IgD-negative memory B cell (primary cell): ENCODE data around the gene BRI3. TPM values are rescaled to one million over a fixed set of nuclear protein-coding genes. Genes with fewer than 3 reads are reported as not detected.
A peak's percentile ranks its signal among the peaks of the same experiment; 100 is the strongest.

Experiments
- H3K27ac Mint-ChIP-seq, 3 donors: one replicate each; pipeline ENCODE4 v1.8.0; 2020 to 2022; ENCODE audit warnings: mild to moderate bottlenecking in 3 of 3, mixed read lengths in 3 of 3, moderate library complexity in 1 of 3
- H3K27me3 Mint-ChIP-seq: one replicate; pipeline ENCODE4 v1.8.0; 2021; ENCODE audit warnings: mixed read lengths
- H3K36me3 Mint-ChIP-seq: one replicate; pipeline ENCODE4 v1.8.0; 2020; ENCODE audit warnings: mild to moderate bottlenecking, mixed read lengths
- H3K4me1 Mint-ChIP-seq, 3 donors: one replicate each; pipeline ENCODE4 v1.8.0; 2020 to 2022; ENCODE audit warnings: mixed read lengths in 3 of 3, mild to moderate bottlenecking in 1 of 3
- H3K4me3 Mint-ChIP-seq, 4 donors: one replicate each; pipeline ENCODE4 v1.8.0; 2020 to 2022; ENCODE audit warnings: mild to moderate bottlenecking in 4 of 4, mixed read lengths in 4 of 4, moderate library complexity in 3 of 4
- H3K9me3 Mint-ChIP-seq, 3 donors: one replicate each; pipeline ENCODE4 v1.8.0; 2020 to 2021; ENCODE audit warnings: mixed read lengths in 3 of 3, mild to moderate bottlenecking in 1 of 3
- polyA plus RNA-seq: library from polyadenylated mRNA; unstranded; fragments of 300-500 nt; fragmentation: Illumina TruSeq; gene quantifications from one replicate; pipeline ENCODE4 v1.2.3, GENCODE V29; 2021

Gene BRI3, protein sequence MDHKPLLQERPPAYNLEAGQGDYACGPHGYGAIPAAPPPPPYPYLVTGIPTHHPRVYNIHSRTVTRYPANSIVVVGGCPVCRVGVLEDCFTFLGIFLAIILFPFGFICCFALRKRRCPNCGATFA
- 16.6 TPM for polyA plus RNA-seq

DNA sequence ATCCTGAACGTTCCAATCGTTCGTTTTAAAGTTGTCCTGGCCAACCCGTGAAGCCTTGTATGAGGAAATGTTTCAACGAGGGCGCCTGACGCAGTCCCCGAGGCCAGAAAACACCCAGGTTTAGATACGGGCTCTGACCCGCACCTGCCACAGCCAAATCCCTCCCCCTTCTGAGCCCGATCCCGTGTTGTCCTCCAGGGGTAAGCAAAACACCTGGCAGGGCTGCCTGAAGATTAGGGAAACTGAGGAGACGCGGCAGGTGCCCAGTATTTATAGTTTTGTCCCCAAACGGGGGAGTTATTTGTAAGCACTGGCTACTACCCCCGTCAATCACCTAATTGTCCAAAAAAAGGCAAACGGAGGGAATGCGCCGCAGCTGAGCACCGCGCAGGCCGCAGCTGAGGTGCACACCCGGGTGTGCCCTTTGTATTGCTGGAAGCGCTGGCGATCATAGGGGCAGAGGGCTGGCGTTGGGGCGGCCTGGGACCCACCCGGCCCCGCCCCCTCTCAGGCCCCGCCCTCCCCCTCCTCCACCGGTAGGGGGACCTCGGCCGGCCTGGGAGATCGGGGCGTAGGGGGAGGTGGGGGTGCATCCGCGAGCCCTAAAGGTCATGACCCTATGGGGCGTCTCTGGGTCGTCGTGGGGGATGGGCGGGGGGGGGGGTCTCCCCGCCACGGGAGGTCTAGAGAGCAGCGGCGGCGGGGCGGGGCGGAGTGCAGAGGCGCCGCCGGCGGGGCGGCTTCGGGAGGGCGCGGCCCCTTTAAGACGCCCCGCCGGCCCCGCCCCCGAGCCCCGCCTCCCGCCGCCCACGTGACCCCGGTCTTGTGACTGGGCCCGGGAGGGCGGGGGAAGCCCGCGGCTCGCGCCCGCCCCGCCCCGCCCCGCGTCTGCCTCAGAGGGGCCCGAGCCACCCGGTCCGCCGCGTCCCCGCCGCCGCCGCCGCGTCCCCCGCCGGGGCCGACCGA is at the start of gene BRI3:
BRI3 (plus strand) TSS at position 896 of the 966 bp plus-strand sequence. CDS start 110 bp downstream, outside the sequence.
- peak within 1 kb of the TSS; percentile 86 to 96 (median 95) for H3K4me3 Mint-ChIP-seq

DNA sequence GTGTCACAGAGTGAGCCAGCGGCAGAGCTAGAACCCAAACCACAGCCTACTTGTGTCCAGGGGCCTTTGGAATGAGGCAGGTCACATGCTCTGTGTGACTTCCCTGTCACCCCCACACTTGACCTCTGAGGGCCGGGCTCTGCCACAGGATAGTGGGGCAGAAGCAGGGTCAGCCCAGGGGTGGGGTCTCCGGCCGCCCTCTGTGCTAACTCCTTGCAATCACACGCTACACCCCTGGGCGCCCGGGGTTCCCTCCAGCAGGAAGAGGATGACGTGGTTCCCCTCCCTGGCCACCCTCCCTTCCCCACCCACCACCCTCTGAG is 49.3 kb upstream of the BRI3 start:
- peaks cover 10% of the 10 kb centered on the region for H3K36me3 Mint-ChIP-seq
- H3K27ac Mint-ChIP-seq: no peak overlapping the region
- no peaks in the 10 kb centered on the region for H3K27me3 Mint-ChIP-seq
- H3K4me3 Mint-ChIP-seq: no peak overlapping the region
- no peaks in the 10 kb centered on the region for H3K9me3 Mint-ChIP-seq
- H3K4me1 Mint-ChIP-seq: no peaks in the 10 kb centered on the region

More for the DNA sequence above, at the start of gene BRI3:
- Mint-ChIP-seq H3K27ac (peak within 1 kb of the TSS; percentile 94 to 96 (median 95)), H3K9me3 (no peaks in the 10 kb centered on the region), H3K4me1 (peaks cover 10 to 17% (median 11%) of the 10 kb centered on the region in 3 donors), H3K36me3 (no peaks in the 10 kb centered on the region), H3K27me3 (no peaks in the 10 kb centered on the region)

DNA sequence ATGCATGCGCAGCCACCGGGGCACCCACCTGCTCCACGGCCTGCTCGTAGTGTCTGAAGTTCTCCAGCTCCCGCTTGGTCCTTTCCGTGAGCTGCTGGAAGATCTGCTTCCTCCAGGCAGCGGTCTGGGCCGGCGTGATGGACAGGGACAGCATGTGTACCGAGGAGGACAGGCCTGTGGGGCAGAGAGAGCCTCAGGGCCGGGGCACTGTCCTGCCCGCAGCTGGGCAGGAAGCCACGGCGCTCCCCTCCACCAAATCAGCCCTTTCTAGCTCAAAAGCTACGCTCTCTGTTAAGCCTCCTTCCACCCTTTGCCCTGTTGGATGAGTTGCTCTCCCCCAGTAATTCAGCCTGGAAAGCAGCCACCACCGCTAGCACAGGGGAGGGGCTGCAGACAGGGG is 48.7 kb upstream of the BRI3 start:
- Mint-ChIP-seq H3K4me3 (no peak overlapping the region), H3K9me3 (no peaks in the 10 kb centered on the region), H3K4me1 (no peaks in the 10 kb centered on the region), H3K36me3 (peaks cover 13% of the 10 kb centered on the region), H3K27ac (peak overlapping the region in 1 of 3 donors; percentile 71), H3K27me3 (no peaks in the 10 kb centered on the region)

DNA sequence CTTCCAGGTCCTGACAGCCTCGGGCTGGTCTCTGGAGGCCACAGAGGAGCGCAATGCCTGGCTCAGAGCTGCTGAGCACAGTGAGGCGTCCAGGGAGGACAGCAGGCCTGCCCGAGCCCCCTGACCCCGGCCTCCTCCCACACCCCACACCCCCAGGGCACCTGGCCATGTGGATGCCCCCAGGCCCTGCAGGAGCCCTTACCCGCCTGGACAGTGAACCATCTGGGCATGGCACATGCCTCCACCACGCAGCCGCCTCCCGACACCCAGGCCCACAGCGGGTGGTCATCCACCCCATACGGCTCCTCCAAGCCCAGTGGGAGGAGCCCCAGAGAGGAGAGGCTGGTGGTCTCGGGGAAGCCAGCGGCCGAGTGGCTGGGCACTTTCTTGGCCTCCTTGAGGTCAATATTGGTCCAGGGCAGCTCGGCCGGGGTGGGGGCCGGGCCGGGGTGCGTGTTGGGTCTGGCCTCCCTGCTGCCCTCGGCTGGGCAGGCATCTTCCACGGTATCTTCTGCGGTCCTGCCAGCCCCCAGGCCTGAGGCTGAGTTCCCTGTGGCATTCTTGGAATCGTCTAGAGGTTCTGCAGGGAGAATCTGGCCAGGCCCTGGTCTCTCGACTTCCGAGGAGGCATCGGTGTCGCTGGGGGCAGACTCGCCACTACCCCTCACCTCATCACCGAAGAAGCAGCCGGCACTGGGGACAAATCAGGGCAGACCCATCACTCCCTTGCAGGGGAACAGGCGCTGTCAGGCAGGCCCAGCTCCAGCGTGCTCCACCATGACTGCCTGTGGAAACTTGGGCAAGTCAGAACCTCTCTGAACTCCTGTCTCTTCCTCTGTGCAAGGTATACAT is 48.0 kb upstream of the BRI3 start:
- Mint-ChIP-seq H3K27ac (peak overlapping the region in 1 of 3 donors; percentile 71), H3K36me3 (peaks cover 11% of the 10 kb centered on the region), H3K9me3 (no peaks in the 10 kb centered on the region), H3K4me3 (no peak overlapping the region), H3K27me3 (no peaks in the 10 kb centered on the region), H3K4me1 (no peaks in the 10 kb centered on the region)

DNA sequence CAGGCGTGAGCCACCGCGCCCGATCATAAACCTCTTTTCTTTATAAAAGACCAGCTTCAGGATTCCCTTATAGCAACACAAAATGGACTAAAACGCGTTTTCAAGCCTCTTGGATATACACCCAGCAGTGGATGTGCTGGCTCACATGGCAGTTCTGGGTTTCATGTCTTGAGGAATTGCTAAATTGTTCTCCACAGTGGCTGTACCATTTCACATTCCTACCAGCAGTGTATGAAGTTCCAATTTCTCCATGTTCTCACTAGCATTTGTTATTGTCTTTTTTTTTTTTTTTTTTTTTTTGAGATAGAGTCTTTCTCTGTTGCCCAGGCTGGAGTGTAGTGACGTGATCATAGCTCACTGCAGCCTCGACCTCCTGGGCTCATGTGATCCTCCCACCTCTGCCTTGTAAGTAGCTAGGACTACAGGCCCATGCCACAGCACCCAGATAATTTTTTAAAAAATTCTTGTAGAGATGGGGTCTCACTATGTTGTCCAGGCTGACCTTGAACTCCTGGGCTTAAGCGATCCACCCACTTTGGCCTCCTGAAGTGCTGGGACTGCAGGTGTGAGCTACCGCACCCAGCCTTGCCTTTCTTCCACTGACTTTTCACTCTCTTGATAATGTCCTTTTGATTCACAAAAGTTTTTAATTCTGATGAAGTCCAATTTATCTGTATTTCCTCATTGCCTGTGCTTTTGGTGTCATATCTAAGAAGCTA is 46.9 kb upstream of the BRI3 start:
- H3K27ac Mint-ChIP-seq: no peak overlapping the region

DNA sequence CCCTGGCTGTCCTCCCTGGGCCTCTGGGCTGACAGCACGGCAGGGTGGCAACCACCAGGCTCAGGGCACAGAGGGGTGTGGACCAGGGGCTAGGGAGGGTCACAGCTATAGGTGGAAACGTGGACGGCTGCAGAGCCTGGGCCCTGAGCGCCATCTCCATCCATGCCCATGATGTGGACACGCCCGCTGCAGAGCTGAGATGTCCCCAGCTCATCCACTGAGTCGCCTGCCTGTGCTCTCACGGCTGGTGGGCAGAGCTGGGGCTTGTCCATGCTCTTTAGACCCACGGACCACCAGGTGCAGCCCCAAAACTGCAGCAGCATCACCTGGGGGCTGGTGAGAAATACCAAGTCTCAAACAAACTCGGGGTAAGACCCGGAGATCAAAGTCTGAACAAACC is 45.6 kb upstream of the BRI3 start:
- Mint-ChIP-seq H3K27me3 (no peaks in the 10 kb centered on the region), H3K27ac (no peak overlapping the region), H3K4me3 (no peak overlapping the region), H3K36me3 (peaks cover 12% of the 10 kb centered on the region), H3K9me3 (no peaks in the 10 kb centered on the region), H3K4me1 (no peaks in the 10 kb centered on the region)

More for the DNA sequence above, 46.9 kb upstream of the BRI3 start:
- Mint-ChIP-seq H3K36me3 (peaks cover 15% of the 10 kb centered on the region), H3K4me3 (no peak overlapping the region), H3K4me1 (no peaks in the 10 kb centered on the region), H3K9me3 (no peaks in the 10 kb centered on the region), H3K27me3 (no peaks in the 10 kb centered on the region)

DNA sequence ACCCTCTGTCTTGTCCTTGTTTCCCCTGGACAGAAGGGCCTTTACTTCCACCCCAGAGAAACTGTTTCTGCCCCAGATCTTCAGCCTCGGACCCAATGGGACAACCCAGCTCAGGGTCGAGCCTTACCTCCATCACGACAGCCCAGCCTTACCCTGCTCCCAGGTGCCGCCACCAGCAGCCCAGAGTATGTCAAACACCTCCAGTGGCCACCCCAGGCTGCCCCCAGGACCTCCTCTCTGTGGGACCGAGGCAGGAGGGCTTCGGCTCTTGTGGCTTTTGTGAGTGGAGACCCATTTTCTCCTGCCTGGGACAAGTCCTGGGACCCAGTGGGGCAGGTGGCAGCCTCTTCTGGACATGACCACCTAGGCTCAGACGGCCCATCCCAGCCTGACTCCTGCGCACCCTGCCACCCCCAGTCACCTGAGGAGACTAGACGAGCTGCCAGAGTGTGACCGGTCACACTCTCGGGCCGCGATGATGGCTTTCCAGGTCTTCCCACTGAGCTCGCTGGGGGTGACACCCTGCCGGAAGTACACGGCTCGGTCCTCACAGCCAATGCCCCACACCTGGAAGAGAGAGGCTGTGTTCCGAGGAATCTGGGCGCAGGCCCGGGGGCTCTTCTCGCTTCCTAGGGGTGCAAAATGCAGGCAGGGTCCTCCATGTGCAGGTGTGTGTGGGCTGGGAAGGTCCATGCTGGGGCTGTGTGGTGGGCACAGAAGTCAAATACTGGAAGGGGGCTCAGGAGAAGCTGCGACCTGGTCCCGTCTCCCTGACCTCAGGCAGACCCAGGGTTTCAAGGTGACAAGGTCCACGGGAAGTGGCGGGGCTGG is 44.9 kb upstream of the BRI3 start:
- H3K4me1 Mint-ChIP-seq: no peaks in the 10 kb centered on the region

DNA sequence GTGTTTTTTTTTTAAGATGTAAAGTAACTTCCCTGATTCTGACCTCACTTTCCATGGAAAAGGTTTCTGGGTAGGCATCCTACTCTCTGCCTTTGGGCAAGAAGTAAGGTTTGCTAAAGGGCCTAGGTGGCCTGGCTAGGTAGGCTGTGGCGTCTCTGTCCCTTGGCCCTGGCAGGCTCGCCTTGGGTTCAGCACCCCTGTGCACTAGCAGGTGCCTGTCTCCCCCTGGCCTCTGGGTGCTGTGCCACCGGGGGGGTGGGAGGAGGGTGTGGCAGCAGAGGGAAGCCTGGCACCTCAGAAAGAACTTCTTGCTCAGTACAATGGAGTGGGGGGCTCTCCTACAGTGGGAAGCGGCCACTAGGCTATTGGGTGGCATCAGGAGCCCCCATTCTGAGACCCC is 43.4 kb upstream of the BRI3 start:
- H3K27ac Mint-ChIP-seq: no peak overlapping the region
- H3K36me3 Mint-ChIP-seq: peaks cover 16% of the 10 kb centered on the region
- no peaks in the 10 kb centered on the region for H3K27me3 Mint-ChIP-seq
- H3K4me1 Mint-ChIP-seq: no peaks in the 10 kb centered on the region
- H3K9me3 Mint-ChIP-seq: no peaks in the 10 kb centered on the region
- no peak overlapping the region for H3K4me3 Mint-ChIP-seq

More for the DNA sequence above, 44.9 kb upstream of the BRI3 start:
- Mint-ChIP-seq H3K27ac (no peak overlapping the region), H3K27me3 (no peaks in the 10 kb centered on the region), H3K9me3 (no peaks in the 10 kb centered on the region), H3K36me3 (peaks cover 16% of the 10 kb centered on the region), H3K4me3 (no peak overlapping the region)

DNA sequence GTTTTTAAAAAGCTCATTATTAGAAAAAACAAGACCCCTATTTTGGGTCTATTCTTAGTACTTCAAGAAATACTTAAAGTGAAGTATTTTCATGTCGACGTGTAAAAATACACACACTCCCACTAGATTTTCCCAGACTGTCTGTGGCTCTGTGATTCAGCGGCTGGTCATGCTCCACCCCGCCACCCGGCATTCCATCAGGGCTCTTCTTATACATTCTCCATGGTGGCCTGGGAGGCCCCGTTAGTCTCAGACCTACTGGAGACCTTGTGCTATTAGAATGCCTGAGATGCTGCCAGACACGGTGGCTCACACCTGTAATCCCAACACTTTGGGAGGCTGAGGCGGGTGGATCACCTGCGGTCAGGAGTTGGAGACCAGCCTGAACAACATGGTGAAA is 42.5 kb upstream of the BRI3 start:
- no peak overlapping the region for H3K27ac Mint-ChIP-seq
- H3K9me3 Mint-ChIP-seq: no peaks in the 10 kb centered on the region
- peaks cover 15% of the 10 kb centered on the region for H3K36me3 Mint-ChIP-seq
- H3K4me1 Mint-ChIP-seq: no peaks in the 10 kb centered on the region
- H3K4me3 Mint-ChIP-seq: no peak overlapping the region
- no peaks in the 10 kb centered on the region for H3K27me3 Mint-ChIP-seq

DNA sequence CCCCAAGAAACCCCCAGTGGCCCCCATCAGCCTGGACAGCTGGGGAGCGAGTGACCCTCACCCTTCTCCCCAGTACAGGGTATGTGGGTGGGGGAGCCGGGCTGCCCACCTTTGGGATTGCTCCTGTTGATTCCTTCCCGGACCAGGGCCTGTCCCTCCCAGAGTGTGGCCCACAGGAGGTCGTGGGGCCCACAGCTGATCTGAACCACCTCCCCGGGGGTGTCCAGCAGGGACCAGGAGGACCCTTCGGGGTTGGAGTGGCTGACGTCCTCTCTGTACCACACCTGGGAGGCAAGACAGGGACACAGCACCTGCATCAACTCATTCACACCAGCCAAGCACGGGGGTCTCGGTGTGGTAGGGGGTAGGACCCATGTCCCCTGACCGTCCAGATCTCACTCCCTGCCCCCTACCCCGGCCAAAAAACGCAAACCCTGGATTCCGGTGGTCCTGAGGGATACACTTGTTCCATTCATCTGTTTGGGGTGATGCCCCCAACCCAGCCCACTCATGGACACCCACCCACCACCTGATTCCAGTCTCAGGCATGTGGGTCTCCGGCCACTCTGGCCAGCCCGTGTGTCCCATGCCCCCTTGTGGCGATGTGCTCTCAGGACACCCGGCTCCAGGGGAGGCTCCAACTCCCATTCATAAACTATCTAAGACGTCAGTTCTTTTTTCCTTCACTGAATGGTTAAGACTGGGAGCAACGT is 40.4 kb upstream of the BRI3 start:
- H3K9me3 Mint-ChIP-seq: no peaks in the 10 kb centered on the region
- H3K36me3 Mint-ChIP-seq: peaks cover 18% of the 10 kb centered on the region
- no peaks in the 10 kb centered on the region for H3K27me3 Mint-ChIP-seq
- H3K27ac Mint-ChIP-seq: no peak overlapping the region
- no peaks in the 10 kb centered on the region for H3K4me1 Mint-ChIP-seq
- no peak overlapping the region for H3K4me3 Mint-ChIP-seq

DNA sequence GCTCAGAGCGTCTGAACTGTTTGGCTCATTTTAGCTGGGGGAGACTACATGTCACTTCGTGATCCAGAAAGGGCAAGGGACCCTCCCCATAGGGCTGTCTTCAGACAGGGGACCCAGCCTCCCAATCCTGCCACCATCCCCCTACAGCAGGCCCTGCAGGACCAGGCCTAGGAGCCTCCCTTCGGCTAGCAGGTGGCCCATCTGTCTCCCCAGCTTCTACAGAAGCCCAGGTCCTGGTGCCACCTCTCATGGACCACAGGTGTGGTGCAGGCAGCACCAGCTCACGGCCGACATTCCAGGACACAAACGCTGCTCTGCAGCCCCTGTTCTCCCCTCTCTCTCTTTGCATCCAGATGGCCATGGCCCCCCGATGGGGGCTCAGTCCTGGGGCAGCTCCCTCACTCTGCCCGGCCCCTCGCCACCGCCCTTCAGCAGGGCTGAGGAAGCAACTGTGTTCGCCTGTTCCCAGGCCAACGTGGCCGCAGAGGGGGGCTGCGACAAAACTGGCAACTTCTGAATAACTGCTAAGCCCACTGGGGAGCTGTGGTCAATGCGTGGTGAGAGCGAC is 39.7 kb upstream of the BRI3 start:
- no peak overlapping the region for H3K4me3 Mint-ChIP-seq
- peaks cover 18% of the 10 kb centered on the region for H3K36me3 Mint-ChIP-seq
- H3K9me3 Mint-ChIP-seq: no peaks in the 10 kb centered on the region

DNA sequence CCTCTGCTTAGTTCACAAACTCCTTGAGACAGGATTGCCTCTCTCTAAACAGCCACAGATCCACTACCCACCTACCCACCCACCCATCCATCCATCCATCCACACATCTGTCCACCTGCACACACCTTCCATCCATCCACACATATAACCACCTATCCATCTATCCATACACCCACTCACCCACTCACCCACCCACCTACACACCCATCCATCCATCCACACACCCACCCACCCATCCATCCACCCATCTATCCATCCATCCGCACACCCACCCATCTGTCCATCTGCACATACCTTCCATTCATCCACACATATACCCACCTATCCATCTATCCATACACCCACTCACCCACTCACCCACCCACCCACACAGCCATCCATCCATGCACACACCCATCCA is 39.1 kb upstream of the BRI3 start:
- H3K9me3 Mint-ChIP-seq: no peaks in the 10 kb centered on the region
- H3K36me3 Mint-ChIP-seq: peaks cover 18% of the 10 kb centered on the region

More for the DNA sequence above, 39.7 kb upstream of the BRI3 start:
- Mint-ChIP-seq H3K27me3 (no peaks in the 10 kb centered on the region), H3K4me1 (no peaks in the 10 kb centered on the region), H3K27ac (no peak overlapping the region)

DNA sequence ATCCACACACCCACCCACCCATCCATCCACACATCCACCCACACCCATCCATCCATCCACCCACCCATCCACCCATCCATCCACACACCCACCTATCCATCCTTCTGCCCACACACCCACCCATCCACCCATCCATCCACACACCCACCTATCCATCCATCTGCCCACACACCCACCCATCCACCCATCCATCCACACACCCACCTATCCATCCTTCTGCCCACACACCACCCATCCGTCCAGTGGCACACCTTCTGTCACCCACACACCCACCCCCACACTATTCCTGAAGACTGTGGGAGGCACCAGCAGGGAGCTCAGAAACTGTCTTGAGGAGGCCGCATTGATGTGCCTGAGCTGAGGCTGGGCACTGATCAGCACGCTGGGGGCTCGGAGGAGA is 38.6 kb upstream of the BRI3 start:
- no peaks in the 10 kb centered on the region for H3K4me1 Mint-ChIP-seq
- H3K27ac Mint-ChIP-seq: no peak overlapping the region
- H3K36me3 Mint-ChIP-seq: peaks cover 14% of the 10 kb centered on the region
- H3K27me3 Mint-ChIP-seq: no peaks in the 10 kb centered on the region
- no peak overlapping the region for H3K4me3 Mint-ChIP-seq
- no peaks in the 10 kb centered on the region for H3K9me3 Mint-ChIP-seq

More for the DNA sequence above, 39.1 kb upstream of the BRI3 start:
- Mint-ChIP-seq H3K27ac (no peak overlapping the region), H3K4me1 (no peaks in the 10 kb centered on the region), H3K4me3 (no peak overlapping the region), H3K27me3 (no peaks in the 10 kb centered on the region)
